ENCODE measurements around the gene MGME1. TPM values are rescaled to one million over a fixed set of nuclear protein-coding genes. Genes with fewer than 3 reads are reported as not detected.

MGME1 gene
- total and polyA plus RNA-seq, 9 of the 15 experiments (the other 6 are each of a cell fraction or from before 2014, with no cell fraction given) = 13.4 to 45.1 (median 30.6) TPM

GRCh38 chr20:17972121-17972520, 3.3 kb downstream of the MGME1 start:
- peaks cover 50% of the 10 kb centered on the region; the same call in 2 of the 3 replicates for H3K36me3 ChIP-seq (ENCODE audit: control insufficient read depth, insufficient read depth, low read length)
- ATAC-seq = no peak

More at GRCh38 chr20:17972121-17972520, 3.3 kb downstream of the MGME1 start:
- FAIRE-seq (no peak), DNase-seq (ENCODE audit: extremely low read depth in 1 of 4, low spot score in 3 of 4) (no peak)
- Histone ChIP-seq H3K9me1 (ENCODE audit: control insufficient read depth, insufficient read depth, low read length) (no peaks in the 10 kb centered on the region), H3K27me3 (ENCODE audit: control insufficient read depth in 2 of 2, insufficient read depth in 2 of 2, low read length in 2 of 2) (no peaks in the 10 kb centered on the region), H4K20me1 (replicated peaks; ENCODE audit: control insufficient read depth, insufficient read depth, low read length) (no peaks in the 10 kb centered on the region), H3K9me3 (replicated peaks; ENCODE audit: control insufficient read depth, insufficient read depth, low read depth, low read length) (no peaks in the 10 kb centered on the region), H3K4me2 (ENCODE audit: insufficient read depth, low read length) (peak overlapping the region; percentile 96), H2AFZ (ENCODE audit: low read depth, low read length) (no peak overlapping the region), H3K27ac (ENCODE audit: extremely low read depth, low read depth, low read length) (no peak overlapping the region), H3K9ac (ENCODE audit: insufficient read depth in 1 of 2, low read depth in 2 of 2, low read length in 2 of 2) (peak overlapping the region in 1 of 2 experiments; percentile 98; a peak in 3 of 4 replicates), H3K4me3 (peak overlapping the region; percentile 90), H3K4me1 (replicated peaks in 1 of 2; ENCODE audit: control insufficient read depth in 2 of 2, insufficient read depth in 2 of 2, low read length in 2 of 2) (peaks cover 0 to 8% of the 10 kb centered on the region in 2 experiments; a peak in 2 of 5 replicates), H3K79me2 (ENCODE audit: control insufficient read depth, insufficient read depth, low read length) (peaks cover 88% of the 10 kb centered on the region)
- TF ChIP-seq NFIC (IDR thresholded peaks at IDR 0.05) (peak; percentile 75), SIN3A (IDR thresholded peaks at IDR 0.05; ENCODE audit: borderline replicate concordance in 2 of 2, control insufficient read depth in 1 of 2, low read depth in 2 of 2, low read length in 2 of 2) (0 out of 4 replicates have a peak, but pooled peaks of 1 of the 2 experiments have one; percentile 13), ZMIZ1 (IDR thresholded peaks at IDR 0.05; ENCODE audit: low read depth in 2 of 2, low read length in 2 of 2) (no peak)
- POLR2A ChIA-PET = interaction anchor here (1.0 kb wide), 1 partner anchor 290 kb away, joined by 3 read pairs; the partner anchor contains the start of gene RRBP1
- intact Hi-C loops (cut with micrococcal nuclease) = no loop called here
- WGBS (ENCODE audit: insufficient coverage, low coverage, missing lambda C conversion rate) = 0% methylated on average over 2 of the region's 2 CpGs
- BruUV-seq (replicated peaks) = no TSS peak
- in situ Hi-C loops (cut with MboI) = no loop called here
- CTCF ChIA-PET (ENCODE audit: low intra/inter-chr PET ratio) = no interaction called here
